H1 (cell line): Measurements from ENCODE around the gene DPF3. TPM values are rescaled to one million over a fixed set of nuclear protein-coding genes. Genes with fewer than 3 reads are reported as not detected.

Source experiments
- CTCF ChIA-PET: fragments of 300-600 bp; sonication (Branson Sonifier 250); formaldehyde crosslinking; loops from one replicate; lab custom pipeline; 2021; ENCODE audit not compliant: partially characterized antibody; lab: Charles Lee
- POLR2A ChIA-PET: fragments of 300-600 bp; sonication (Branson Sonifier 250); formaldehyde crosslinking; loops from one replicate; lab custom pipeline; 2021; ENCODE audit warnings: inconsistent platforms; ENCODE audit not compliant: partially characterized antibody; lab: Charles Lee
- DNase-seq, 2 experiments: peaks; one replicate each; pipeline versions ENCODE4 v3.0.0 to v3.0.0-alpha.2; 2010 to 2022; ENCODE audit warnings: low spot score in 2 of 2, low read depth in 1 of 2, mixed read lengths in 1 of 2
- FAIRE-seq: peaks from 2 replicates; lab custom pipeline; 2011; peaks lifted over from hg19 to GRCh38; lab: Jason Lieb, UNC
- H2AFZ ChIP-seq: 2 replicates; pipeline ENCODE4 v1.8.1; 2012; ENCODE audit warnings: low read length, inconsistent platforms
- H2AK5ac ChIP-seq: 2 replicates; pipeline ENCODE4 v1.6.1; 2013; ENCODE audit warnings: low read depth, low read length
- H2BK120ac ChIP-seq: replicated peaks from 2 replicates; pipeline ENCODE3; 2013; ENCODE audit warnings: low read depth, low read length, inconsistent platforms
- H2BK12ac ChIP-seq: 2 replicates; pipeline ENCODE4 v1.6.1; 2013; ENCODE audit warnings: low read depth, low read length
- H2BK15ac ChIP-seq: 2 replicates; pipeline ENCODE4 v1.6.1; 2013; ENCODE audit warnings: low read length
- H2BK20ac ChIP-seq: 2 replicates; pipeline ENCODE4 v1.6.1; 2013; ENCODE audit warnings: low read length
- H2BK5ac ChIP-seq: 2 replicates; pipeline ENCODE4 v1.6.1; 2013; ENCODE audit warnings: low read depth, low read length
- H3K14ac ChIP-seq: 2 replicates; pipeline ENCODE4 v1.6.1; 2013; ENCODE audit warnings: inconsistent platforms; ENCODE audit not compliant: insufficient read length
- H3K18ac ChIP-seq: 2 replicates; pipeline ENCODE4 v1.6.1; 2013; ENCODE audit warnings: low read length; ENCODE audit errors: extremely low read depth
- H3K23ac ChIP-seq: 2 replicates; pipeline ENCODE4 v1.6.1; 2013; ENCODE audit warnings: inconsistent platforms; ENCODE audit not compliant: insufficient read length
- H3K23me2 ChIP-seq: 2 replicates; pipeline ENCODE4 v1.6.1; 2013; ENCODE audit warnings: low read depth, low read length
- H3K27ac ChIP-seq: 2 replicates; pipeline ENCODE4 v1.6.1; 2011; ENCODE audit warnings: low read depth, low read length, inconsistent platforms
- H3K27me3 ChIP-seq, 4 experiments: replicated peaks in 1 of 4; 1 replicate in 1 of 4; 2 replicates in 3 of 4; pipeline versions ENCODE4 v1.6.1 to v1.8.1; 2011 to 2013; ENCODE audit warnings: low read length in 3 of 4, mild to moderate bottlenecking in 3 of 4, inconsistent platforms in 2 of 4, mixed read lengths in 2 of 4, moderate library complexity in 1 of 4; ENCODE audit not compliant: control insufficient read depth in 3 of 4, insufficient read depth in 3 of 4; ENCODE audit errors: extremely low read depth in 1 of 4
- H3K36me3 ChIP-seq, 4 experiments: 2 replicates each; pipeline versions ENCODE4 v1.6.1 to v1.8.1; 2011 to 2013; ENCODE audit warnings: mild to moderate bottlenecking in 4 of 4, low read length in 3 of 4, moderate library complexity in 2 of 4, control low read depth in 1 of 4, inconsistent platforms in 1 of 4; ENCODE audit not compliant: insufficient read depth in 4 of 4, control insufficient read depth in 2 of 4
- H3K4ac ChIP-seq: replicated peaks from 2 replicates; pipeline ENCODE3; 2013; ENCODE audit warnings: low read length, low read depth, mixed read lengths, inconsistent platforms; ENCODE audit not compliant: insufficient read length
- H3K4me1 ChIP-seq, 4 experiments: replicated peaks in 1 of 4; 1 replicate in 1 of 4; 2 replicates in 3 of 4; pipeline versions ENCODE4 v1.6.1 to v1.8.1; 2011 to 2013; ENCODE audit warnings: low read length in 3 of 4, inconsistent platforms in 2 of 4, mixed read lengths in 1 of 4; ENCODE audit not compliant: insufficient read depth in 4 of 4, control insufficient read depth in 3 of 4
- H3K4me2 ChIP-seq, 2 experiments: 2 replicates each; pipeline versions ENCODE4 v1.6.1 to v1.8.1; 2011 to 2013; ENCODE audit warnings: low read depth in 2 of 2, low read length in 2 of 2, control low read depth in 1 of 2, inconsistent platforms in 1 of 2, mild to moderate bottlenecking in 1 of 2; ENCODE audit not compliant: insufficient read depth in 1 of 2
- H3K4me3 ChIP-seq, 4 experiments: fragments of 200-600, 300-600 bp in 1 of 4; sonication (generic), shearing (Covaris generic), sonication (Bioruptor Twin) in 1 of 4; 2 replicates each; pipeline versions ENCODE4 v1.5.1 to v1.8.1; 2011 to 2016; ENCODE audit warnings: low read length in 4 of 4, low read depth in 3 of 4, control low read depth in 2 of 4, inconsistent platforms in 2 of 4, mild to moderate bottlenecking in 2 of 4, mixed read lengths in 1 of 4, moderate library complexity in 1 of 4; ENCODE audit not compliant: insufficient read depth in 2 of 4; ENCODE audit errors: extremely low read depth in 1 of 4
- H3K56ac ChIP-seq: replicated peaks from 2 replicates; pipeline ENCODE3; 2013; ENCODE audit warnings: low read depth, mild to moderate bottlenecking, mixed read lengths, low read length, inconsistent platforms; ENCODE audit not compliant: insufficient read length
- H3K79me1 ChIP-seq: 2 replicates; pipeline ENCODE4 v1.6.1; 2013; ENCODE audit warnings: low read depth, low read length, control low read depth
- H3K79me2 ChIP-seq, 2 experiments: 2 replicates each; pipeline versions ENCODE4 v1.6.1 to v1.8.1; 2012 to 2013; ENCODE audit warnings: low read length in 2 of 2, mild to moderate bottlenecking in 2 of 2, inconsistent platforms in 1 of 2; ENCODE audit not compliant: insufficient read depth in 2 of 2, control insufficient read depth in 1 of 2
- H3K9ac ChIP-seq, 4 experiments: replicated peaks in 1 of 4; 1 replicate in 1 of 4; 2 replicates in 3 of 4; pipeline versions ENCODE4 v1.6.1 to v1.8.1; 2011 to 2013; ENCODE audit warnings: low read depth in 3 of 4, low read length in 3 of 4, control low read depth in 2 of 4, mild to moderate bottlenecking in 2 of 4, moderate library complexity in 2 of 4, inconsistent platforms in 1 of 4; ENCODE audit errors: extremely low read depth in 1 of 4
- H3K9me3 ChIP-seq, 2 experiments: 2 replicates each; pipeline versions ENCODE4 v1.6.1 to v1.8.1; 2012 to 2013; ENCODE audit warnings: mild to moderate bottlenecking in 2 of 2, moderate library complexity in 2 of 2, control low read depth in 1 of 2, inconsistent platforms in 1 of 2, low read depth in 1 of 2, low read length in 1 of 2, mixed read lengths in 1 of 2; ENCODE audit not compliant: insufficient read depth in 2 of 2
- H4K20me1 ChIP-seq, 2 experiments: replicated peaks in 1 of 2; 2 replicates each; pipeline versions ENCODE3 to v1.8.1; 2011 to 2013; ENCODE audit warnings: inconsistent platforms in 2 of 2, low read length in 2 of 2, mild to moderate bottlenecking in 1 of 2; ENCODE audit not compliant: insufficient read depth in 2 of 2, control insufficient read depth in 1 of 2
- H4K5ac ChIP-seq: 2 replicates; pipeline ENCODE4 v1.6.1; 2013; ENCODE audit warnings: low read length, low read depth, mixed read lengths, inconsistent platforms; ENCODE audit not compliant: insufficient read length
- H4K8ac ChIP-seq: 2 replicates; pipeline ENCODE4 v1.8.0; 2013; ENCODE audit warnings: mild to moderate bottlenecking, moderate library complexity, low read length, inconsistent platforms; ENCODE audit not compliant: insufficient read depth; ENCODE audit errors: extremely low read depth
- H4K91ac ChIP-seq: replicated peaks from 2 replicates; pipeline ENCODE3; 2013; ENCODE audit warnings: low read length, mixed read lengths, inconsistent platforms; ENCODE audit not compliant: insufficient read length
- SIN3A ChIP-seq, 2 experiments: IDR thresholded peaks in 1 of 2; conservative IDR thresholded peaks in 1 of 2; 2 replicates each; pipeline ENCODE4 v1.6.1; 2011 to 2012; ENCODE audit warnings: low read length in 2 of 2, improper control_type of control experiment in 1 of 2, low read depth in 1 of 2, mild to moderate bottlenecking in 1 of 2
- SUZ12 ChIP-seq: fragments of 200-600 bp; sonication (generic); IDR thresholded peaks from 2 replicates; pipeline ENCODE4 v1.6.1; 2012; ENCODE audit warnings: mild to moderate bottlenecking, inconsistent platforms, low read length, moderate library complexity, mixed read lengths
- TCF12 ChIP-seq: IDR thresholded peaks from 2 replicates; pipeline ENCODE4 v1.6.1; 2011; ENCODE audit warnings: low read depth, mild to moderate bottlenecking, low read length
- WGBS, 2 experiments: shearing (Covaris generic) in 1 of 2; methylation state at CpG; one replicate each; pipeline versions ENCODE4 v1.1.6 to v1.1.7; 2013 to 2015; ENCODE audit warnings: low lambda C conversion rate in 2 of 2, mixed read lengths in 2 of 2, inconsistent platforms in 1 of 2, low coverage in 1 of 2, missing lambda C conversion rate in 1 of 2; ENCODE audit not compliant: insufficient replicate concordance in 2 of 2, insufficient coverage in 1 of 2, insufficient read length in 1 of 2; ENCODE audit errors: extremely low coverage in 1 of 2, missing lambda C conversion rate in 1 of 2; 5-methylcytosine and 5-hydroxymethylcytosine counted together
- polyA plus RNA-seq, 7 experiments: library from polyadenylated mRNA; depleted of rRNA in 3 of 7; stranded (reverse) in 5 of 7; unstranded in 2 of 7; fragments of >200 nt in 5 of 7; fragments of 200-250 nt in 2 of 7; gene quantifications; 1 replicate in 5 of 7; 2 replicates in 1 of 7; 4 replicates in 1 of 7; pipeline versions ENCODE4 v1.2.1 to v1.2.3, GENCODE V29; 2011 to 2013; ENCODE audit warnings: missing spikeins in 2 of 7, mixed read lengths in 2 of 7
- total RNA-seq: library from RNA; stranded (reverse); fragmentation: NEBNext Ultra II Directional; extraction: Animal tissue kit (Norgen Biotek cat#: 25700); gene quantifications from 2 replicates; pipeline ENCODE4 v1.2.1, GENCODE V29; 2021

DPF3 gene
- total and polyA plus RNA-seq, 2 of the 8 experiments (the other 6 are each of a cell fraction or from before 2014, with no cell fraction given): 0.19 TPM; not detected in 1

DNA sequence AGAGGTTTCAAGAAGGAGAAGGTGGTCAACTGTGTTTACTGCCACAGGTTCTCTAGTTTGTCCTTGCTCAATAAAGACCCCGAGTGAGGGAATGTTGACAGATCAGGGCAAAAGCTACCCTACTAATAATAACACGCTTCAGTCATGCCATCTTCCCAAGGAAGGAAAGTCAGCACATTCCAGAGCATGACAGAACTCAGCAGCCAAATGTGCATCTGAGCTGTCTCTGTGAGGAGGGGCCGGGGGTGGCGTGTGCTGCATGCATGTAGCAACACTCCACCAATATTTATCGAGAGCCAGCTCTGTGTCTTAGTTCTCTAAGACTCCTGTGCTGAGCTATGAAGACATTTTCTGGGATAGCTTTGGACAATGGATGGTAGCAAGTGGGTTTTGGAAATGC, 260.4 kb downstream of the DPF3 start:
- no peak for FAIRE-seq
- WGBS, 2 experiments: 92% methylated on average over 5 of the region's 5 CpGs; no CpG with 5 or more reads in 1 of the 2 experiments
- CTCF ChIA-PET: interaction anchor here (1.3 to 2.5 kb wide), 2 partner anchors 9 to 16 kb away, joined by 6 to 8 read pairs; no protein-coding TSS in a partner anchor

More for the DNA sequence above, 260.4 kb downstream of the DPF3 start:
- Histone ChIP-seq H2BK20ac (no peak overlapping the region), H4K8ac (no peak overlapping the region), H3K56ac (no peak overlapping the region), H2AFZ (no peak overlapping the region), H4K20me1 (no peaks in the 10 kb centered on the region), H2BK12ac (no peak overlapping the region), H3K79me1 (no peaks in the 10 kb centered on the region), H4K5ac (no peak overlapping the region), H2AK5ac (no peak overlapping the region), H3K4me1 (no peaks in the 10 kb centered on the region), H3K18ac (no peak overlapping the region), H2BK120ac (no peak overlapping the region), H3K23me2 (no peaks in the 10 kb centered on the region), H3K36me3 (no peaks in the 10 kb centered on the region), H3K4me3 (no peak overlapping the region), H3K23ac (no peak overlapping the region), H4K91ac (no peak overlapping the region), H2BK5ac (no peak overlapping the region), H3K9me3 (no peaks in the 10 kb centered on the region), H3K14ac (no peak overlapping the region), H3K9ac (no peak overlapping the region), H2BK15ac (no peak overlapping the region), H3K4me2 (no peak overlapping the region), H3K27ac (no peak overlapping the region), H3K27me3 (no peaks in the 10 kb centered on the region), H3K4ac (no peak overlapping the region), H3K79me2 (no peaks in the 10 kb centered on the region)
- no peak for TF ChIP-seq SUZ12
- no peak for TF ChIP-seq SIN3A (conservative IDR thresholded peaks at IDR 0.05 in 1 of 2, IDR thresholded peaks at IDR 0.05 in 1 of 2; ENCODE audit: low read depth in 1 of 2, low read length in 2 of 2)
- no peak for TF ChIP-seq TCF12
- peak in 1 of 2 experiments; percentile 20 for DNase-seq
- POLR2A ChIA-PET: interaction anchor here (0.6 kb wide), 1 partner anchor 854 kb away, joined by 3 read pairs; no protein-coding TSS in a partner anchor
